GM21526 (cell line): ENCODE data around the gene CFAP97D2.
"Not testable (repeated sequence)": the region's sequence is repeated elsewhere in the genome, so short reads cannot be mapped to it uniquely, and the experiment has no call there.

Source experiments
- ATAC-seq: cut with Tn5 transposase; IDR thresholded peaks from one replicate; pipeline ENCODE4 v1.9.1; 2021; ENCODE audit warnings: moderate library complexity; ENCODE audit not compliant: unreplicated experiment, low FRiP score

CFAP97D2 gene

GRCh38 chr13:114142640-114143490 is 36.2 kb upstream of the CFAP97D2 start:
- no peak for ATAC-seq

GRCh38 chr13:114143806-114144605 is 35.1 kb upstream of the CFAP97D2 start:
- peak; percentile 60 for ATAC-seq

GRCh38 chr13:114144606-114145244 is 34.3 kb upstream of the CFAP97D2 start:
- ATAC-seq, result no peak

GRCh38 chr13:114145256-114145655 is 33.8 kb upstream of the CFAP97D2 start:
- ATAC-seq, result no peak

- ATAC-seq, result no peak
Observed at GRCh38 chr13:114145722-114146121, 33.3 kb upstream of the CFAP97D2 start.

GRCh38 chr13:114146173-114146572 is 32.9 kb upstream of the CFAP97D2 start:
- no peak for ATAC-seq

- ATAC-seq, result no peak
Observed at GRCh38 chr13:114146629-114147028, 32.4 kb upstream of the CFAP97D2 start.

GRCh38 chr13:114147803-114148520 is 31.1 kb upstream of the CFAP97D2 start:
- ATAC-seq, result peak; percentile 16

GRCh38 chr13:114148521-114148855 is 30.6 kb upstream of the CFAP97D2 start:
- peak; percentile 63 for ATAC-seq

GRCh38 chr13:114148886-114149285 is 30.2 kb upstream of the CFAP97D2 start:
- not testable (repeated sequence) for ATAC-seq

GRCh38 chr13:114149774-114150740 is 29.0 kb upstream of the CFAP97D2 start:
- no peak for ATAC-seq

GRCh38 chr13:114151031-114151430 is 28.0 kb upstream of the CFAP97D2 start:
- ATAC-seq, result no peak

- no peak for ATAC-seq
Observed at GRCh38 chr13:114151565-114152284, 27.3 kb upstream of the CFAP97D2 start.

- no peak for ATAC-seq
Observed at GRCh38 chr13:114152285-114152645, 26.8 kb upstream of the CFAP97D2 start.

GRCh38 chr13:114152831-114153371 is 26.2 kb upstream of the CFAP97D2 start:
- ATAC-seq, result no peak

- no peak for ATAC-seq
Observed at GRCh38 chr13:114153485-114154080, 25.5 kb upstream of the CFAP97D2 start.

- no peak for ATAC-seq
Observed at GRCh38 chr13:114154476-114154875, 24.6 kb upstream of the CFAP97D2 start.

GRCh38 chr13:114155320-114155719 is 23.7 kb upstream of the CFAP97D2 start:
- ATAC-seq, result no peak
